ENCODE data around the gene C19orf85.

DNA sequence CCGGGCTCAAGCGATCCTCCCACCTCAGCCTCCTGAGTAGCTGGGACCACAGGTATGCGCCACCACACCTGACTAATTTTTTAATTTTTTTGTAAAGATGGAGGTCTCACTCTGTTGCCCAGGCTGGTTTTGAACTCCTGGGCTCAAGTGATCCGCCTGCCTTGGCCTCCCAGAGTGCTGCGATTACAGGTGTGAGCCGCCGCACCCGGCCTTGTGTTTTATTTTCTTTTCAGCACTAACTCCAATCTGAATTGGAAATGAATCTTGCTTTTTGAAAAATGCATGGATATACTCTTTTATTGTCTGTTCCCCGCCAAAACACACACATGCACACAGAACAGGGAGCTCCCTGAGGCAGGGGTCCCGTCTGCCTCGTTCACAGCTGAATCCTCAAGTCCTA, 1.8 kb downstream of the C19orf85 start:
- TF ChIP-seq POLR2AphosphoS5 (IDR thresholded peaks at IDR 0.05) = no peak
- TF ChIP-seq, protein P1, sequence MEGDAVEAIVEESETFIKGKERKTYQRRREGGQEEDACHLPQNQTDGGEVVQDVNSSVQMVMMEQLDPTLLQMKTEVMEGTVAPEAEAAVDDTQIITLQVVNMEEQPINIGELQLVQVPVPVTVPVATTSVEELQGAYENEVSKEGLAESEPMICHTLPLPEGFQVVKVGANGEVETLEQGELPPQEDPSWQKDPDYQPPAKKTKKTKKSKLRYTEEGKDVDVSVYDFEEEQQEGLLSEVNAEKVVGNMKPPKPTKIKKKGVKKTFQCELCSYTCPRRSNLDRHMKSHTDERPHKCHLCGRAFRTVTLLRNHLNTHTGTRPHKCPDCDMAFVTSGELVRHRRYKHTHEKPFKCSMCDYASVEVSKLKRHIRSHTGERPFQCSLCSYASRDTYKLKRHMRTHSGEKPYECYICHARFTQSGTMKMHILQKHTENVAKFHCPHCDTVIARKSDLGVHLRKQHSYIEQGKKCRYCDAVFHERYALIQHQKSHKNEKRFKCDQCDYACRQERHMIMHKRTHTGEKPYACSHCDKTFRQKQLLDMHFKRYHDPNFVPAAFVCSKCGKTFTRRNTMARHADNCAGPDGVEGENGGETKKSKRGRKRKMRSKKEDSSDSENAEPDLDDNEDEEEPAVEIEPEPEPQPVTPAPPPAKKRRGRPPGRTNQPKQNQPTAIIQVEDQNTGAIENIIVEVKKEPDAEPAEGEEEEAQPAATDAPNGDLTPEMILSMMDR (IDR thresholded peaks at IDR 0.05) = no peak

Data from gastroesophageal sphincter (tissue), 3 donors.